Measurements from ENCODE around the gene RHOBTB3.
"Not testable (repeated sequence)": the region's sequence is repeated elsewhere in the genome, so short reads cannot be mapped to it uniquely, and the experiment has no call there.

The RHOBTB3 gene

DNA sequence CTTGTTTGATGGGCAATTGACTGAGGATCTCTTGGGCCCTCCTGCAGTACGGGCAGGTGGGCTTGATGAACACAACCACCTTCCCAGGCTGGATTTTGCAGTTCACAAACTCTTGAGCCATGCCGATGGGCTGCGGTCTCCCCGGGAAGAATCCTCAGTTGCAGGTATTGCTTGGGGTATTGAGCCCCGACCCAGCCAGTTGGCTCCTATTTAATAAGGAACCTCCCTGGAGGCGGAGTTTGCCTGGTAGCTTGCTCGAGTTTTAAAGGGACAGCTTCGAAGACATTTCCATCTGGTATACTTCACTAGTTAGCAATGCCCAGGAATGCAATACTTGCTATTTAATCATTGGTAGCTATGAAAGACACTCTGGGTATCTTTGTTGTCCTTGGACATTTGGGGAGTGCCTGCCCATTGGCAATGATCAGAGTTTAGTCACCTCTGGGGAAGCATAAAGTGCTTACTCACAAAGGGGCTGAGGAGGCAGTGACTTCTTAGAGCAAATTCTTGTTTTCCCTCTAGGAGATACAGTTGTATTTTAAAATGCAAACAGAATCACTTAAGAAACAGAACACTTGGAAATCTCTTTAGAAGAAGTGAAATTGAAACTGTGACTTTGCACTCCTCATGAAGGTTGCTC is 91.5 kb downstream of the RHOBTB3 start, which contains the start of gene GLRX:
TSS of gene GLRX (minus strand) at position 185 of the 640 bp plus-strand sequence. CDS start at position 121, 64 bp downstream.
- no peak for DNase-seq

DNA sequence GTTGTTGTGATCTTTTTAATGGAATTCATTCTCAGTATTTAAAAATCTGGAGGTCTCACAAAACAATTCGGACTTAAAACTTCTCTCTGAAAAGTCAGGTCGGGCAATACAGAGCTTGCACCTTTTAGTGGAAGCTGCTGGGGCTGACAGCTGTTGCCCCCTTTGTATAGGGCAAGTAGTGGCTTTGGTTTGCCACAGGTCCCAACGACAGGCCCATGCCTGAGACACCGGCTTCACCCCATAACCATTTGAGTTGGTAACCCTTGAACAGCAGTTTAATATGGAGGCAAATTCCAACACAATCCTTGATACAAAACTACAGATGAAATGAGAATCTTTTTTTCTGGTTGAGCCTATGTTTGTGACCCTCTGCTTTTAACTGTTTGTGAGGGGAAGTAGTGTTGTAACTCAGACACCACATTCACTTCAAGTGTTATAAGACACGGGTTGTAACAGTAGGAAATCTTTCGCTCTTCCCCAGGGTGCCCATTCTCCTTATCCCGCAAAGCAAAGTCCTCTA is 92.1 kb downstream of the RHOBTB3 start:
- DNase-seq = no peak

DNA sequence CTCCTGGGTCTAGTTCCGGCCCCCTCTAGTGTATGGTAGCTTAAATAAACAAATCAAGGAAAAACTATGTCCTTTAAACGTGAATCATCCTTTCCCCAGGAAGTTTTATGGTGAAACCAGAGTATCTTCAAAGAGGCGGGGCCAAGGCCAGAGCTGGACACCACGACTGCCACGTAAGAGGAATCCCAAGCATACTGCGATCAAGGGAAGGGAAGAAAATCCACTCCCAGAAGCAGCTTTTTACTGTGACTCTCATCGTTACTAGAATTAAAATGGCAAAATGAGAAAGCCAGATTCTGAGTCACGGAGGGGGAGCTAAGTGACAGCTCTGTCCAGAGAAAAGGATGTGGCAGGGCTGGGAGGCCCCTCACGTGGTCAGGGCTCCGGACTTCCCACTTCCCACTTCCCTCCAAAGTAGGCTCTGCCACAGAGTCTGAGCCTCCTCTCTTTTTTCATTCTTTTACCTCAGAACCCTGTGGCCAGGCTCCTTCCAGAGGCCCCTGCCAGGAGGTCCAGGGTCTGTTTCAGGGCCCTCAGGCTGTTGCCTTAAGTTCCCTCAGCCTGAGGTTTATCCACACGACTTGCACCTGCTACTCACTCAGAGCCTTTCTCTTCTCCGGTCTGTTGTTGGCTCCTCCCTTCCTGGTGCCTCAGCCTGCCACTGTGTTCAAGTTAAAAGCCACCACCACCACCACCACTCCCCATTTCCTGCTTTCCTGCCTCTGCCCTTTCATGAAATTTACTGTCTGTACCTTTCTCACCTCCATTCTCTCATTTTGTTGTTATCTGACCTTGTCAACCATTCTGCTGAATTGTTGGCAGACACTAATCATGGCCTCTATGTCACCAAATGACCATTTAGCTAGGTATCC is 92.8 kb downstream of the RHOBTB3 start:
- DNase-seq = no peak

DNA sequence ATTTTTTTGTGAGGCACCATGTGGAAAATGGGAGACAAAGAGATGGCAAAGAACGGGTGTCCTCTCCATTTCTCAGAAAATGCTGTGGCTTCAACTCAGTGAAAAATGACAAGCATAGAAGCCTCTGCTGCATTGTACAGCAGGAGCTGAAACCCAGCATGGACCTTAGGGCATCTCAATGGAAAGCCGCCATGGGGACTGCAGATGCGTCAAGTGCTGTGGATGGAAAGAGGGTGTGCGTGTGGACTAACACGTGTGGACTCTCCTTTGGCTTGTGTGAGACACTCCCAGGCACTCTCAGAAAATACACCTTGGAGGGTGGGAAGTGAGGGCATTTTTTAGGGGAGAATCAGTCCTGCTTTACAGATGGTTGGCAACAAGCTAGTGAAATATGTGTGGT is 93.6 kb downstream of the RHOBTB3 start:
- no peak for DNase-seq

DNA sequence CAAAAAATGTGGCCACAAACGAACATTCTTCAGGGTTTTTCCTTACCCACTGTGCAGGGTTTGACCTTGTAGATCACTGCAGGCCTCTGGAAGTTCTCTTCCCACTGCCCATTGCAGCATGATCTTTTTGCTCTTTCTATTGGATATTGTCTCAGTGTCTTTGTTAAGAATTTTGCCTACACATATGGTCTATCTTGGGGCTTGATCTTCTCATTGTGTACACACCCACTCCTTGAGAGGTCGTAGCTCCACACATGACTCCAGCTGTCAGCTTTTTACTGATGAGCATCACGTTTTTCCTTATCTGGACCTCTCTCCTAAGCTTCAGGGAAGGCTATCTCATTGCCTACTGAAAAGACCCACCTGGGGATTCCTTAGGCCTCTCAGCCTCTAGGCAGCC is 94.4 kb downstream of the RHOBTB3 start:
- DNase-seq = no peak

DNA sequence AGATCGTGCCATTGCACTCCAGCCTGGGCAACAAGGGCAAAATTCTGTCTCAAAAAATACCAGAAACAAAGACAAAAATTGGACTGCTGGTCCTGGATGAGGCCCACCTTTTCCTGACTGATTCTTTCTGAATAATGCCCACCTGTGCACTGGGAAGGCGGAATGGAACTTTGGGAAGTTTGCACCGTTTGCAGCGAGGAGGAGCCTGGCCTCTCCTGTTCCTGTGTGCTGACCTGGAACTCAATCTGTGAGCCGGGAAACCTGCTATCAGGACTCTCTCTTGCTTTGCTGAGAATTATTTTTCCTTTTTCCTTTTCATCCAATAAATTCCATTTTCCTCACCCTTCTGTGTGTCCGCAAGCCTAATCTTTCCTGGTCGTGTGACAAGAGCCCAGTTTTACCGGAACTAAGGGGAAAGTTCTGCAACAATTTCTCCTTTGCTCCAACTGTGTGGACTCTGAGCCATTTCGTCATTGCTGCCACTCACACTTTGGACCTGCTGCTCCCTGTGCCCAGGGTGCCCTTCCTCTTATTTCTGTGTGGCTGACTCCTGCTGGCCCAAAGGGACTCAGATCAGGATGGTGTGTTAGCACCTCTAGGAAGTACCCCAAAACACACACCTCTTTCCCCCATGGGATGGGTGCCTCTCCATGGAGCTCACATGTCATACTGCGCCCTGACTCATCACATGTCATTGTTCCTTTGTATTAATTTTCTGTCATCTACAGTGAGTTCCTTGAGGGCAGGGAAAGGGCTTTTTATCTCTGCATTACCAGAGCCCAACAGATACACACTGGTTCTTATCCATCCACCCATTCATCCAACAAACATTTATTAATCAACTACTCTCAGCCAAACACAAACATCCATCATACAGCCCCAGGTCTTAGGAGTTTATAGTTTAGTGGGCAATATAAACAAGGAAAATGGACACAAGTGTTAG is 96.1 kb downstream of the RHOBTB3 start:
- no peak for DNase-seq

DNA sequence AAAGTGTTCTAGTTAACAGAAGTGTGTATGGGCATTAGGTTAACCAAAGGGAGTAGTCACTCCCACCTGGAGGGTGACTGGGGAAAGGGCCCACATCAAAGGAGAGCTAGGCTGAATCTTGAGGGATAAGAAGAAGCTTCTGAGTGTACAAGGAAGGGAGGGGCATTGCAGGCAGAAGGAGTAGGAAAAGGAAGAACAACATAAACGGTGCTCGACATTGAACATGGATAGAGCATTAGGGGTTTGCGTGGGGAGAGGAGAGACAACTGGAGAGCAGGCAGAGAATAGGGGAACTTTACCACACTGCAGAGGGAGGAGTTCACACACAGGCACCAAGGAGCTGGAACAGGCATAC is 96.7 kb downstream of the RHOBTB3 start:
- no peak for DNase-seq

DNA sequence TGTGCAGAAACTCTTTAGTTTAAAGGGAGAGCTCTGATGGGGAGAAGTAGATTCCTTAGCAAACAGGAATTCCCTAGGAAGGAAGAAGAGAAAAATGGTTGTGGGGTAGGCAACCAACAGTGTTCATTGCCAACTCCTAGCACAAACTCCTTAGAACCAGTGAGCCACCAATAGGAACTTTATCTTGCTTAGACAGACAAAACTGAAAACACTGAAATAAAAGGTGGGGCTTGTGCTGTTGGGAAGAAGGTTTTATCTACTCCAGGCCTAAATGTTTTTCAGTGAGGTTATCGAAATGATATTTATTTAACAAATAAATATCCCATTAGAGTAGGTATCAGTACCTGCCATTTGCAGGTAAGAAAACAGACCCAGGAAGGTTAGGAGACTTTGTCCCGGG is 99.1 kb downstream of the RHOBTB3 start:
- no peak for DNase-seq

DNA sequence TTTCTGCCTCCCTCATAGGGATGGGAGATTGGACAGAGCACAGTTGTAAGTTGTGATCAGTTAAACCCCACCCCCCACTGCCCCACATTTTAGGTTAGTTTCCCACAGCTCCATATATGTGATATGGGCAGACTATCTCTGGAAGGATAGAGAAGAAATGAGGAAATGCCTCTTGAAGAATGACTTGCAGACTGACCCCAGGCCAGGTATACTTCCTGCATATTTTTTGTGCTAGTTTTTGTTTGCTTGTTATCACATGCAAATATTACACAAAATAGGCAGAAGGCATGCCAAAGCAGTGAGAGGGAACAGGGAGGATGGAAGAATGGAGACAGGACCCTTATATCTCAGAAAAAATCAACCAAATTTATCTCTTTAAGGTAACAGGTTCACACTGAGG is 101.5 kb downstream of the RHOBTB3 start:
- no peak for DNase-seq

DNA sequence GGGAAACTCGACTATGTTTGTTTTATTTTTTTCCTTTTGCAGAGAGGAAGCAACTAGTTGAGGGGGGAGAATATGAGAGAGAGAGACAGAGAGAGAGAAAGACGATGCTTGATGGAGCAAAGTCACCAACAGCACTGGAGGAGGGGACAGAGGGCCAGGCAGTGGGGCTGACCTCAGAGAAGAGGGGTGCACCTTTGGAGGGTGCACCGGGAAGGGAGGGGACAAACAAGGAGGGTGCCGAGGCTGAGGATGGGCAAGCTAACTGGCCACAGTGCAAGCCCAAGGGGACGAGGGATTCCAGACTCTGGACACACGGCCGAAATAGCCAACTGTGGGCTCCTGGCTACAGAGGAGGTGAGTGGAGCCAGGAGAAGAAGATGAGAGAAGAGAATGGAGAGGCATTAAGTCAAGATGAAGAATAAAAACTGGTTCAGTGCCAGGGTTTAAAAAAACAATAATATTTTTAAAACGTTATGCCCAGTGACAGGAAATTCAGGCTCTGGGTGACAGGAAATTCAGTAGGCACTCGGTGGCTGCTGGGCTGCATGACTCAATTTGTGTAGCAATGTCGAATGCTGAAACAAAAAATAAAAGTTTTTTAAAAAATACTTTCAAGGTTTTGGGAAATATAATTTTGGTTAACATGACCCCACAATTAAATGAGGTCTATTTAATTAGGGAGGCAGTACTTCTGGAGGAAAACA is 104.7 kb downstream of the RHOBTB3 start:
- no peak for DNase-seq

DNA sequence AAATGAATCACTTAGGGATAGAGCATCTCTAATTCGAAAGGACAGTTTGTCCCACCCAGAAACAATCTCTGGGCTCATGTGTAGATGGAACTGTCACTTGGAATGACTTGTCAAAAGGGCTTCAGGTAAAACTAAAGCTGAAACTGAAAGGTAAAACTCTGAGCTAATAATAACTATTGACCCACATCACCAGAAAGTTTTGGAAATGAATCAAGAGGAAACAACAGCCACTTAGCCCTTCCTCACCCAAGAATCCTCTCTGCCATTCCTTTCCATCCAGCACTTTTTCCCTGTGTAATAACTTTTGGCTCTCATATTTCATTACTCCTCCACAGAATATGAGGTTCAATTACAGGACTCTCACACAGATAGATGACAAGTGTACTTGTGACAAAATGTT is 105.4 kb downstream of the RHOBTB3 start:
- DNase-seq = no peak

DNA sequence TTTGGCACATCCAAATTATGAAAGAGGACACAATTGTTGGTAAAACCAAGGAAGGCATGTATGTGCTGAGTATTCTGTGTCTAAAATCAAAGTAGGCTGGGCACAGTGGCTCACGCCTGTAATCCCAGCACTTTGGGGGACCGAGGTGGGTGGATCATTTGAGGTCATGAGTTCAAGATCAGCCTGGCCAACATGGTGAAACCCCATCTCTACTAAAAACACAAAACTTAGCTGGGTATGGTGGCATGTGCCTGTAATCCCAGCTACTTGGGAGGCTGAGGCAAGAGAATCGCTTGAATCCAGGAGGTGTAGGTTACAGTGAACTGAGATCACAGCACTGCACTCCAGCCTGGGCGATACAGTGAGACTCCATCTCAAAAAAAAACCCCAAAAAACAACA is 105.8 kb downstream of the RHOBTB3 start:
- DNase-seq = not testable (repeated sequence)

DNA sequence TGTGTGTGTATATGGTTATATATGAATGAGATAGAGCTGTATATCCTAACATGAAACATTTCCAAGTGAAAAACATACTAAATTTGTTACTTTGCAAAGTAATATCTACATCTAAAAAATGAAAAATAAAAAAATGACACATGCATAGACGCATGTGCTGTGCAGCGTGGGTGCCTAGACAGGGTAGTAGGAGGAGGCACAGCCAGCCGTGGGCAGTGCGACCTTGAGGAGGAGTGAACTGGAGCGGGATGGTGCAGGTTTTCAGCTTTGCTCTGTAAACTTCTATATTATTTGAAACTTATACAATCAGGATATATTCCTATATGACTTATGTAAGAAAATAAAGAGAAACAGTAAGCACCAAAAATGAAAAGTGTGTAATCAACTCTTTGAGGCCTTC is 106.4 kb downstream of the RHOBTB3 start:
- no peak for DNase-seq

DNA sequence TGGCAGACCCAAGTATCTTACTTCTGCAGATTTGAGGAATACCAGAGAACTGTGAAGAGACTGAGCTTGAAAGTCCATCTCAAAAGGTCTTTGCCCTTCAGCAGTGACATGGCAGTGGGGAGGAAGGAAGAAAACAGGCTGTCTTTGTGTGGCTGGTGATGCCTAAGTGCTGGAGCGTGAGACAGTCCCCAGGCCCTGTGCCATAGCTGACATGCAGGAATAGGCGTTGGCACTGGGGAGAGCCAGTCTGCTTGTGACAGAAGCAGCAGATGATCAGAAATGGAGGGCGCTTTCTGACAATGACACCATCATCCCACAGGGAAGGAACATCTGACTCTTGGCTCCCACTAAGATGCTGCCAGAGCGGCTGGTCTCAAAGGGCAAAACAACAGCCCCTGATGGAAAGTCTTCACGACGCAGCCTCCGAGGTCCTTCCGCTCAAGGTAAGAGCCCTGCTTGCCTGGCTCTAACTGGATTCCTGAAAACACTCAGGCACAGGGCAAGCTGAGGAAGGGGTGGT is 106.9 kb downstream of the RHOBTB3 start:
- no peak for DNase-seq

DNA sequence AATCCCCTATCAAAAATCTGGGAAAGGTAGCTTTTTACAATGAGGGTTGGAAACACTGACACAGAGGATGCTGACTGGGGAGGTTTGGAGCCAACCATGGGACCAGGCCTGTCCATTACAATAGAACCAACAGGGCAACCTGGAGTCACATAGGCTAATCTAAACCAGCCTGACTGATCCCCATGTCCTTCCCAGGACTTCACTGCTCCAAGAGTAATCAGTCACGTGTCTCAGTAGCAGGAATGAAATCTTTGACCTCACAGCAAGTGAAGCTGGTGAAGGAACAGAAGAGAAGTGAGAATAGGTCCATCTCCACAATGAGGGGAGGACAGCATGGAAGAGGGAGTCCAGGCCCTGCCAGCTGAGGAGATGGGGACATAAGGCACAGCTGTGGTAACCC is 107.4 kb downstream of the RHOBTB3 start:
- no peak for DNase-seq

DNA sequence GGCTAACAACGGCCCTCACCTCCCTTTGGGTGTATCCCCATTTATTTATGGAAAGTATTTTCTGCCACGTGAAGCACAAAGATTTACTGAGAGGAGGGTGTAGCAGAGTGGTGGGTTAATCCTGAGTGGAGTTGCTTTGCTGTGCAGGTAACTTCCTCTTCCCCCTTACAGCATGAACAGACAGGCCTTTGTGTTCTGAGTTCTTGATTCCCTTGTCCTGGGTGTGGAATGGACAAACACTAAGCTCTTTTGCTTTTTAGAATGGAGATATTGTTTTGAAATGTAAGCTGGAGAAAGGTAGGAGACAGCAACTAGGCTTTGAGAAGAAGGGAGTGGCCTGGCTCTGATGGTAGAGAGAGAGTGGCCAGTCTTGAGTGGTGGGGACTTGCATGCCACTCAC is 108.5 kb downstream of the RHOBTB3 start:
- no peak for DNase-seq

DNA sequence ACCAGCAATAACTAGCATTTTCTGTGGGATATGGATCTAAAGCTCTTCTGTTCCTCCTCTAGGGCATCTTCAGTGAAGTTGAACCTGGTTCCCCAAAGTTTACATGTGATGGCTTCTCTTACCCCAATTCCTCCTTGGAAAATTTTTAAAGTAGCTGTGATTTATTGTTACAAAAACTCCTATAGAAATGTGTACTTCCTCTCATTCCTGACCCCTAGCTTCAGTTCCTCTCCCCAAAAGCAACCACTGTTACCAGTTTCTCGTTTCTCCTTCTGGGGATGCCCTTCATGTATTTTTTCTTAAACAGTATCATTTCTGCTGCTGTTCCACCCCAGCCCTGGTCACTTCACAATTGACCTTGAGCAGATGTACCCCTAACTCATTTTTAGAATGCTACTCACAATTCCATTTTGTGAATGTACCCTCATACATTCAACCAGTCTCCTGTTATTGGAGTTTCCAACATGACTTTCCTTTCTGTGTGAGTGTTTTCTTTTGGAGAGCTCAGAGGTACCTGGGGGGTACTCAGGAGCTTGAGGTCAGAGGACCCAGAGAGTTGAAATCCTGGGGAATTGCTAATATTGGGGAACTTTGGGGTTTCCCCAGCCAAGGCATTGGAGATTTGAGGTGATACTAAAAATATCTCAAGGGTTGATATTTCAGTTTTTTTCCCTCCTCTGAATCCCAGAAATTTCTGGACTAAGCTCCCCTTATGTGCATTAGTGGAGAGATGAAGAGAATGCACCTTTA is 110.0 kb downstream of the RHOBTB3 start:
- DNase-seq = no peak

DNA sequence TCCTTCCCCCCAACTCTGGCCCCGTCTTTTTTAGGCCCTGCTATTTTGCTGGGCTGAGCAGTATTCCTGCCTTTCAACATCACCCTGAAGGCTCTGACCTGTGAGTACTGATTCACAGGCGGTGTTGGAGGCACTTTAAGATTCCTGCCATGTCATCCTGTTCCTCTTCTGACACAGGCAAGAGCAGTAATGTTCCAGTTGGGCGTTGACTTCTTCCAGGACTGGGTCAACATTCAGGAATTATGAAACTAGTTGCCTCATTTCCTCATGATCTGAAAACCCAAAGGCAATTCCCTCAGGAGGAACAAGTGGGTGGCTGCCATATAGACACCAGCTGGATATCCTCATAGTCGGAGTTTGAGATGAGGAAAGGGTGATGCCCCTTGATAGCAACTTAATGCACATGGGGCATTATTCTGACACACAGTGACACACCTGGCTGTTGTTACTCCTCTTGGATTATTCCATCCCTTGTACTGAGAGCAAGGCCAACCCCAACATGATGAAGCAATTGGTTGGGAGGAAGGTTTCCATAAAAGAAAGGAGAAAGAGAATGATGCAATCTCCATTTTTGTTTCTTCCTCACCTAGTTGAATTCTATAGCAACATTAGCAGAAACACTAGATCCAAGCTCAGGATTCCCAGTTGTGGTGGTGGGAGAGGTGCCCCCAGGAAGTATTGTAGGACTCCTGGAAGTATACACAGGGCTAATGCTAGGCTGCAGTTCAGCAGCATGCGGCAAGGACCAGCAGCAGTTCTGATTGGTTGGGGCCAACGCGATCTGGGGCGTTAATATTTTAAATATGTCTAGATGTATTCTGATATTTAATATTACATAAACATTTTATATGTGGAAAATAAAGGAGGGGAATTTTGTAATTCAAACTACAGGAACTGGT is 111.0 kb downstream of the RHOBTB3 start:
- DNase-seq = no peak

DNA sequence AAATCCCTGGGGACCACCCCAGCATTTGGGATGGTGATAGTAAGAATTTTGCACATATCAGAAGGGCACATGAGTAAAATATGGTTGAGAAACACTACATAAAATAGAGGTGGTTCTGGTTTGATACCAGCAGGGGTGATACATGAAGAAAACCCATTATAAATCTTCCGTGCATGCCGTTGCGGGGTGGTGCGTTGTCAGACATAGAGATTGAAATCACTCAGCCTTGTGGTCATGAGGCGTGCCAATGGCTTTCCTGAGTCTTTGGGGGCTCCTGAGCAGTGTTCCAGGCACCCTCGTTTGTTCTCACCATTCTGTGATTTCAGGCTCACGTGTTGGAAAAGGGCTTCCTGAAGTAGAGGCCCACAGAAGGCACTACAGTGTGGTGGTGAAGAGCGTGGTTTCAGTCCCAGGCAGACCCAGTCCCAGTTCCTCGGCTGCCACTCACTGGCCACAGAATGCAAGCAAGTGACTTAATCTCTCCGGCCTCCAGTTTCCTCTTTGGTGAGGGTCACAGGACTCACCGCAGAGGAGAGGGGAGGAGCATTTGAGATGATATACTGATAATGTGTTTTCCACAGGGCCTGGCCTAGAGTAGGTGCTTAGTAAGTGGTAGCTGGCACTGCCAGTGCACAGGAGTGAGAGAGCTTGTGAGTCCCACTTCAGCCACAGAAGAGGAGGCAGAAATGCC is 111.9 kb downstream of the RHOBTB3 start:
- no peak for DNase-seq

DNA sequence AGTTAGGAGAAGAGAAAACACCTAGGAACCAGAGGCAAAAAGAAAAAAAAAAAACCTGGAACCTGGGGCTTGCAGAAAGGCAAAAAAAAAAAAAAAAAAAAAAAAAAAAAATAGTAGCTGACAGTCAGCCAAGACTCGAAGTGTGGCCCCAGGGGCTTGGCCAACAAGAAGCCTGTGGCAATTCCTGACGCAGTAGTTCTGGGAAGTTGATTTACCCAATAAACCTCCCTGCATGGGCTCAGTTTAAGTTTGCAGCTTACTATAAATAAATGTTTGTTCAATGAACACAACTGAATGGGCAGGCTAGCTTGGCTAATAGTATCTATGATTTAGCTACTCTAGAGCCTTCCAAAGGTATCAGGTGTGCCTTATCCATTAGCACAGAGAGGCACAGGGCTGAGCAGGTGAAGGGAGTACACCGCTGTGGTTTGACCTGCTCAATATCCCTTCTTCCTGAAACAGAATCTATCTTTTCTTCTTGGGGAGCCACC is 112.6 kb downstream of the RHOBTB3 start:
- no peak for DNase-seq

All from activated T-cell treated with anti-CD3 and anti-CD28 coated beads for 4 hours (primary cell).